Measurements from ENCODE around the gene SALL4.
"Not testable (repeated sequence)": the region's sequence is repeated elsewhere in the genome, so short reads cannot be mapped to it uniquely, and the experiment has no call there.

Gene SALL4

GRCh38 chr20:51765381-51765780 is 36.9 kb downstream of the SALL4 start:
- not testable (repeated sequence) for DNase-seq (ENCODE audit: low spot score)

- DNase-seq (ENCODE audit: low spot score), result no peak
Observed at GRCh38 chr20:51763965-51764602, 38.2 kb downstream of the SALL4 start.

GRCh38 chr20:51760905-51761546 is 41.3 kb downstream of the SALL4 start:
- DNase-seq (ENCODE audit: low spot score), result peak; percentile 83

GRCh38 chr20:51759769-51760510 is 42.4 kb downstream of the SALL4 start:
- DNase-seq (ENCODE audit: low spot score), result no peak

GRCh38 chr20:51758978-51759544 is 43.3 kb downstream of the SALL4 start:
- DNase-seq (ENCODE audit: low spot score), result no peak

- DNase-seq (ENCODE audit: low spot score), result no peak
Observed at GRCh38 chr20:51757226-51757625, 45.1 kb downstream of the SALL4 start.

- no peak for DNase-seq (ENCODE audit: low spot score)
Observed at GRCh38 chr20:51756653-51757052, 45.7 kb downstream of the SALL4 start.

- not testable (repeated sequence) for DNase-seq (ENCODE audit: low spot score)
Observed at GRCh38 chr20:51753220-51753619, 49.1 kb downstream of the SALL4 start.

GRCh38 chr20:51752343-51752951 is 49.9 kb downstream of the SALL4 start:
- peak; percentile 61 for DNase-seq (ENCODE audit: low spot score)

GRCh38 chr20:51750770-51751388 is 51.4 kb downstream of the SALL4 start:
- DNase-seq (ENCODE audit: low spot score), result no peak

- peak; percentile 95 for DNase-seq (ENCODE audit: low spot score)
Observed at GRCh38 chr20:51750037-51750769, 52.1 kb downstream of the SALL4 start.

- peak; percentile 39 for DNase-seq (ENCODE audit: low spot score)
Observed at GRCh38 chr20:51749674-51750036, 52.7 kb downstream of the SALL4 start.

- DNase-seq (ENCODE audit: low spot score), result no peak
Observed at GRCh38 chr20:51747182-51747911, 55.0 kb downstream of the SALL4 start.

GRCh38 chr20:51745804-51746203 is 56.5 kb downstream of the SALL4 start:
- DNase-seq (ENCODE audit: low spot score), result no peak

- DNase-seq (ENCODE audit: low spot score), result no peak
Observed at GRCh38 chr20:51740838-51741237, 61.5 kb downstream of the SALL4 start.

GRCh38 chr20:51740308-51740707 is 62.0 kb downstream of the SALL4 start:
- DNase-seq (ENCODE audit: low spot score), result not testable (repeated sequence)

GRCh38 chr20:51739722-51740249 is 62.5 kb downstream of the SALL4 start:
- no peak for DNase-seq (ENCODE audit: low spot score)

- peak; percentile 54 for DNase-seq (ENCODE audit: low spot score)
Observed at GRCh38 chr20:51738877-51739447, 63.4 kb downstream of the SALL4 start.

- DNase-seq (ENCODE audit: low spot score), result not testable (repeated sequence)
Observed at GRCh38 chr20:51738261-51738660, 64.1 kb downstream of the SALL4 start.

- no peak for DNase-seq (ENCODE audit: low spot score)
Observed at GRCh38 chr20:51736947-51737346, 65.4 kb downstream of the SALL4 start.

Measured in LoVo (cell line).